T1000 (cell line): ENCODE data around the gene COL24A1.
"Not testable (repeated sequence)": the region's sequence is repeated elsewhere in the genome, so short reads cannot be mapped to it uniquely, and the experiment has no call there.

Experiments used
- DNase-seq: peaks from one replicate; lab custom pipeline; 2025; ENCODE audit warnings: mixed read lengths; lab: John Stamatoyannopoulos, UW

COL24A1 gene

GRCh38 chr1:85801520-85801919 lies 355.1 kb downstream of the COL24A1 start:
- no peak for DNase-seq

- DNase-seq, result no peak
These were observed 356.8 kb downstream of the COL24A1 start for GRCh38 chr1:85799737-85800136.

- no peak for DNase-seq
These were observed 358.2 kb downstream of the COL24A1 start for GRCh38 chr1:85798419-85798818.

- DNase-seq, result not testable (repeated sequence)
These were observed 379.6 kb downstream of the COL24A1 start for GRCh38 chr1:85777021-85777420.

GRCh38 chr1:85762804-85763203 lies 393.8 kb downstream of the COL24A1 start:
- no peak for DNase-seq

- DNase-seq, result no peak
These were observed 399.7 kb downstream of the COL24A1 start for GRCh38 chr1:85756864-85757263.

- DNase-seq, result no peak
These were observed 408.5 kb downstream of the COL24A1 start for GRCh38 chr1:85748120-85748519.

GRCh38 chr1:85746777-85747176 lies 409.8 kb downstream of the COL24A1 start:
- DNase-seq, result no peak

- DNase-seq, result no peak
These were observed 412.8 kb downstream of the COL24A1 start for GRCh38 chr1:85743814-85744213.

- DNase-seq, result no peak
These were observed 421.6 kb downstream of the COL24A1 start for GRCh38 chr1:85734931-85735330.

- DNase-seq, result no peak
These were observed 437.8 kb downstream of the COL24A1 start for GRCh38 chr1:85718678-85719340.

- not testable (repeated sequence) for DNase-seq
These were observed 442.0 kb downstream of the COL24A1 start for GRCh38 chr1:85714418-85715114.

- no peak for DNase-seq
These were observed 447.7 kb downstream of the COL24A1 start for GRCh38 chr1:85708829-85709227.

- DNase-seq, result peak; percentile 92
These were observed 448.4 kb downstream of the COL24A1 start, which contains the start of gene ZNHIT6 for GRCh38 chr1:85707990-85708828. Gene ZNHIT6, minus strand, starts transcription at chr1:85708433. Its CDS starts 149 bp downstream, at chr1:85708284.

- no peak for DNase-seq
These were observed 449.1 kb downstream of the COL24A1 start for GRCh38 chr1:85707267-85707989.

GRCh38 chr1:85705940-85706339 lies 450.6 kb downstream of the COL24A1 start:
- no peak for DNase-seq

GRCh38 chr1:85700422-85700821 lies 456.1 kb downstream of the COL24A1 start:
- DNase-seq, result no peak

GRCh38 chr1:85697895-85698294 lies 458.7 kb downstream of the COL24A1 start:
- no peak for DNase-seq

- DNase-seq, result no peak
These were observed 463.8 kb downstream of the COL24A1 start for GRCh38 chr1:85692730-85693314.

GRCh38 chr1:85689775-85690404 lies 466.7 kb downstream of the COL24A1 start:
- DNase-seq, result no peak
